OCI-LY7 (cell line): Measurements from ENCODE around the gene KANSL1.

Source experiments
- CTCF ChIP-seq: fragments of 200-600 bp; sonication (generic); conservative IDR thresholded peaks from 2 replicates; pipeline ENCODE4 v1.5.1; 2014; ENCODE audit warnings: mild to moderate bottlenecking, antibody characterized with exemption, low read length, moderate library complexity, mixed read lengths
- EZH2phosphoT487 ChIP-seq: fragments of 200-600 bp; sonication (generic); IDR thresholded peaks from 2 replicates; pipeline ENCODE4 v1.6.1; 2018; ENCODE audit warnings: low read depth, borderline replicate concordance, mild to moderate bottlenecking, mixed run types, antibody characterized with exemption, low read length, moderate library complexity, mixed read lengths

GRCh38 chr17:46002973-46003316 is 190.3 kb downstream of the KANSL1 start:
- TF ChIP-seq CTCF (no peak), EZH2phosphoT487 (no peak)
